ENCODE data around the gene POLD2. TPM values are rescaled to one million over a fixed set of nuclear protein-coding genes. Genes with fewer than 3 reads are reported as not detected.

The POLD2 gene
- total RNA-seq, 1 experiment from 2014 or later, result 131 TPM

GRCh38 chr7:44156453-44157010 is 33.2 kb upstream of the POLD2 start:
- no peak overlapping the region for H3K4me3 Mint-ChIP-seq
- no peak overlapping the region for H3K27ac ChIP-seq (ENCODE audit: insufficient read length, low read depth, low read length)
- no peak overlapping the region for H3T11ph ChIP-seq (ENCODE audit: low read length)
- H2BK5ac ChIP-seq (ENCODE audit: insufficient read length, low read length), result no peak overlapping the region
- H3K56ac ChIP-seq (ENCODE audit: insufficient read length, low read depth, low read length), result no peak overlapping the region
- H4K20me1 ChIP-seq (ENCODE audit: control insufficient read depth, insufficient read depth, insufficient read length), result no peaks in the 10 kb centered on the region
- no peak overlapping the region for H3K9ac ChIP-seq (ENCODE audit: extremely low read depth, insufficient read length, low read length)
- H3K4ac ChIP-seq (ENCODE audit: low read depth, low read length), result no peak overlapping the region
- H3K4me1 ChIP-seq (ENCODE audit: insufficient read depth, low read length), result no peaks in the 10 kb centered on the region
- no peak overlapping the region for H4K5ac ChIP-seq (ENCODE audit: insufficient read length, low read depth, low read length)
- no peak overlapping the region for H3K4me2 ChIP-seq (ENCODE audit: insufficient read depth, insufficient read length, low read length)
- H3K9me3 ChIP-seq (ENCODE audit: control insufficient read depth, low read depth, low read length), result no peaks in the 10 kb centered on the region
- no peak overlapping the region for H3K23ac ChIP-seq (ENCODE audit: insufficient read length, low read depth, low read length)
- no peaks in the 10 kb centered on the region for H3K79me2 ChIP-seq (ENCODE audit: insufficient read depth, low read length)
- H2AK5ac ChIP-seq (ENCODE audit: insufficient read length, low read length), result no peak overlapping the region
- no CpG with 5 or more reads among the region's 4 CpGs for WGBS (ENCODE audit: extremely low coverage, insufficient read length, low lambda C conversion rate)
- H3K27ac Mint-ChIP-seq, result no peak overlapping the region
- H2BK15ac ChIP-seq (ENCODE audit: low read depth, low read length), result no peak overlapping the region
- no peaks in the 10 kb centered on the region for H3K23me2 ChIP-seq (ENCODE audit: insufficient read length, low read depth, low read length, poor library complexity, severe bottlenecking)
- H2BK12ac ChIP-seq (ENCODE audit: insufficient read length, low read depth, low read length), result no peak overlapping the region
- no peak overlapping the region for H3K18ac ChIP-seq (ENCODE audit: insufficient read length, low read depth, low read length)
- no peak overlapping the region for H2AFZ ChIP-seq (ENCODE audit: low read length)
- H3K14ac ChIP-seq (ENCODE audit: insufficient read depth, low read length), result no peak overlapping the region; the same call in 1 of the 2 replicates
- H3K9me3 Mint-ChIP-seq, result no peaks in the 10 kb centered on the region
- TF ChIP-seq, protein P1, sequence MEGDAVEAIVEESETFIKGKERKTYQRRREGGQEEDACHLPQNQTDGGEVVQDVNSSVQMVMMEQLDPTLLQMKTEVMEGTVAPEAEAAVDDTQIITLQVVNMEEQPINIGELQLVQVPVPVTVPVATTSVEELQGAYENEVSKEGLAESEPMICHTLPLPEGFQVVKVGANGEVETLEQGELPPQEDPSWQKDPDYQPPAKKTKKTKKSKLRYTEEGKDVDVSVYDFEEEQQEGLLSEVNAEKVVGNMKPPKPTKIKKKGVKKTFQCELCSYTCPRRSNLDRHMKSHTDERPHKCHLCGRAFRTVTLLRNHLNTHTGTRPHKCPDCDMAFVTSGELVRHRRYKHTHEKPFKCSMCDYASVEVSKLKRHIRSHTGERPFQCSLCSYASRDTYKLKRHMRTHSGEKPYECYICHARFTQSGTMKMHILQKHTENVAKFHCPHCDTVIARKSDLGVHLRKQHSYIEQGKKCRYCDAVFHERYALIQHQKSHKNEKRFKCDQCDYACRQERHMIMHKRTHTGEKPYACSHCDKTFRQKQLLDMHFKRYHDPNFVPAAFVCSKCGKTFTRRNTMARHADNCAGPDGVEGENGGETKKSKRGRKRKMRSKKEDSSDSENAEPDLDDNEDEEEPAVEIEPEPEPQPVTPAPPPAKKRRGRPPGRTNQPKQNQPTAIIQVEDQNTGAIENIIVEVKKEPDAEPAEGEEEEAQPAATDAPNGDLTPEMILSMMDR (conservative IDR thresholded peaks at IDR 0.05), result no peak
- H2BK120ac ChIP-seq (ENCODE audit: low read depth, low read length, poor library complexity, severe bottlenecking), result no peak overlapping the region
- peaks cover 3 to 7% of the 10 kb centered on the region in 2 experiments; a peak in 2 of 4 replicates for H3K4me1 Mint-ChIP-seq
- H3K27me3 ChIP-seq (ENCODE audit: insufficient read depth, low read length), result no peaks in the 10 kb centered on the region
- no peaks in the 10 kb centered on the region for H3K79me1 ChIP-seq (ENCODE audit: insufficient read depth, low read depth, low read length, poor library complexity, severe bottlenecking)
- H4K8ac ChIP-seq (replicated peaks; ENCODE audit: insufficient read length, low read depth, low read length), result no peak overlapping the region
- H2BK20ac ChIP-seq (ENCODE audit: low read depth, low read length, poor library complexity, severe bottlenecking), result no peak overlapping the region
- no peaks in the 10 kb centered on the region for H3K36me3 Mint-ChIP-seq (ENCODE audit: insufficient read depth in 1 of 3, low read depth in 3 of 3)
- DNase-seq, result no peak
- H4K91ac ChIP-seq (ENCODE audit: insufficient read length, low read depth, low read length), result no peak overlapping the region
- H3K27me3 Mint-ChIP-seq (ENCODE audit: low read depth), result peaks cover 2% of the 10 kb centered on the region; the same call in 1 of the 2 replicates
